GM19463 (cell line): ENCODE results near the gene UBAC1.

Experiments
- ATAC-seq: cut with Tn5 transposase; IDR thresholded peaks from one replicate; pipeline ENCODE4 v1.9.1; 2021; ENCODE audit warnings: mild to moderate bottlenecking, moderate library complexity; ENCODE audit not compliant: unreplicated experiment

The UBAC1 gene

DNA sequence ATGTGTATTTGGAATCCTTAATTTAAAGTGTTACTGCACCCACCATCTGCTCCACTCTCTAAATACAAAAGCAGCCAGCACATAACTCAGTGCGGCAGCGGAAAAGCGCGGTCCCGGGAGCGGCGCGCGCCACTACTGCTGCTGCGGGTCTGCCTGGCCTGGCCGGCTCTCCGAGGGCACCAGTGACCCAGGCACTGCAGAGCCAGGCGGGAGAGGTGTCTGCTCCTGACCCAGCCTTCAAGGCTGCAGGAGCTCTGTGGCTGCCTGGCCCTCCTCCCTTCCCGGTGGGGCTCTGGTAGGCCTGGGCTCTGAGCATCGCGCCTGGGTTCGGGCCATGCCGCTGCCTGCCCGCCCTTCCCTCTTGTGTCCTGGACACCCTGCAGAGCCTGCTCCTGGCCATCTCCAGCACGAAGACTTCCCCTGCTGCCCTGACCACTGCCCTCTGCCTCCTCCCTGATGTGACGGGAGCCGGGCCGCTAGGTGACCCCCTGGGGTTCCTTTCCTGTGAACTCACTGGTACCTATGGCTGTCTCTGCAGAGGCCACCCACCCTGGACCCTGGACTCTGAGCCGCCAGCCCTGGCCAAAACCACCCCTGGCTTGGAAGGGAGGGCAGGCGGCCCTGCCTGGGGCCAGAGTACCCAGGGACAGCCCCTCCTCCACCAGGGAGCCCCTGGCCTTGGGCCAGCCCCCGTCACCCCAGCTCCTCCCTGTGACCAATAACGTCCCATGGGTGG lies 32.8 kb upstream of the UBAC1 start:
- no peak for ATAC-seq

DNA sequence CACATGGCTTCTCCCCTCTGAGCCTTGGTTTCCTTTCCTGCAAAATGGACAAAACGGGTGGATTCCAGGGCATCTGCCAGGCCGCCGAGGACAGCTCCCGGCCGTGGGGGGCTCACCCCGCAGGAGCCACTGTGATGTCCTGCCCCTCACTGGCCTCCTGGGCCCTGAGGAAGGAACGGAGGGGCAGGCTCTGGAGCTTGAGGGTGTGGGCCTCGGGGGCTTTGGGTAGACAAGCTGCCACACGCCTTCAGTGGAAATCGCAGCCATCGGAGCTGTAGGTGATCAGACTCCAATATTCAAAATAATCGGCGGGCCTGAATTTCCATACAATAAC lies 32.2 kb upstream of the UBAC1 start:
- no peak for ATAC-seq

DNA sequence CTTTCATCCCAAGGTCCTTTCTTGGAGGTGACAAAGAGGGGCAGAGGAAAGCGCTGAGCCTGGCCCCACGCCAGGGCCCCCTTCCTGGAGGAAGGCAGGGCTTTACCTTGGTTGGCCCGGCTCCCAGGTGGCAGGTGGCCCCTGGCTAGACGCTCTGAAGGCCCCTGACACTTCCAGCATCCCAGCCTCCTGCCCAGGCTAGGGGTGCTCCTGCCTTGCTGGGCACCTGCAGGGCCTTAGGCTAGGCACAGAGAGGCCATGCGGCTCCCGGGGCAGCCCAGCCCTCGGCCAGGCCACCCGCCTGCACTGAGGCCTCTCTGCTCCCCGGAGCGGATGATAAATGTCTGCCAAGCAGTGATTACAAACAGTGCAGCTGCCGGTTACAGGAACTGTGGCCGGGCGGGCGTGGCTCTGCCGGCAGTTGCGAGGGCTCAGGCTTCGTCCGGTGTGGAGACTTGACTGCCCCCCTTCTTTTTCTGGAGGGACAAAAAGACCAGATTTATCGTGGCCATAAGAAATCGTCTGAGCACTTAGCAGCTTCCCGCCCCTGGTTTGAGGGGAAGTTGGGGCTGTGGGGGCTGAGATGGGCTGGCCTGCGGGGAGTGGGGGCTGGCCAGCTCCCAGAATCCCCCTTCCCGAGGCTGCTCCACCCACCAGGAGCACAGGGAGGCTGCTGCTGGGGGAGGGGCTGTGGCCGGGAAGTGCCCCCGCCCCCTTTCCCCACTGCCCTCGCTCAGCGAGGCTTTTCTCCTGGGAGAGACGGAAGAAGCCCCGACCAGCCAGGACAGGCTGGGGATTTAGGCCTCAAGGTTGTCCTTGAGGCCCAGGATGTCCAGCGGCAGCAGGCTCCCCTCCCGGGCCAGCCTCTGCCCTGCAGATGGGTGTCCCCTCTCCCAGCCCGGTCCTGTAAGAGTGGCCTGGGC lies 31.6 kb upstream of the UBAC1 start:
- ATAC-seq: no peak

DNA sequence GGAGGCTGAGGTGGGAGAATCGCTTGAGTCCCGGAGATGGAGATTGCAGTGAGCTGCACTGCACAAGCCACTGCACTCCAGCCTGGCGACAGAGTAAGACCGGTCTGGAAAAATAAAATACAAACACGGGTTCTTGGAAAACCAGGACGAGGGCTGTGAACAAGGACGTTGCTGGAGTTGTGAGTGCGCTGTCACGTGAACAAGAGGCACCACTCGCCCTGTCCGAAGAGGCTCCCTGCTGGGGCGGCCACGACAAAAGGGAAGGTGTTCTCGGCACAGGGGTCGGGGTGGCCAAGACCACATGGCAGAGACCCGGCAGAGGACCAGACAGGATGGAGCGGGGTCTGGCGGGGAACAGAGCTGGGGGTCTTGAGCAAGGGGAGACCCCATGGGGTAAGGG lies 30.6 kb upstream of the UBAC1 start:
- ATAC-seq: no peak

DNA sequence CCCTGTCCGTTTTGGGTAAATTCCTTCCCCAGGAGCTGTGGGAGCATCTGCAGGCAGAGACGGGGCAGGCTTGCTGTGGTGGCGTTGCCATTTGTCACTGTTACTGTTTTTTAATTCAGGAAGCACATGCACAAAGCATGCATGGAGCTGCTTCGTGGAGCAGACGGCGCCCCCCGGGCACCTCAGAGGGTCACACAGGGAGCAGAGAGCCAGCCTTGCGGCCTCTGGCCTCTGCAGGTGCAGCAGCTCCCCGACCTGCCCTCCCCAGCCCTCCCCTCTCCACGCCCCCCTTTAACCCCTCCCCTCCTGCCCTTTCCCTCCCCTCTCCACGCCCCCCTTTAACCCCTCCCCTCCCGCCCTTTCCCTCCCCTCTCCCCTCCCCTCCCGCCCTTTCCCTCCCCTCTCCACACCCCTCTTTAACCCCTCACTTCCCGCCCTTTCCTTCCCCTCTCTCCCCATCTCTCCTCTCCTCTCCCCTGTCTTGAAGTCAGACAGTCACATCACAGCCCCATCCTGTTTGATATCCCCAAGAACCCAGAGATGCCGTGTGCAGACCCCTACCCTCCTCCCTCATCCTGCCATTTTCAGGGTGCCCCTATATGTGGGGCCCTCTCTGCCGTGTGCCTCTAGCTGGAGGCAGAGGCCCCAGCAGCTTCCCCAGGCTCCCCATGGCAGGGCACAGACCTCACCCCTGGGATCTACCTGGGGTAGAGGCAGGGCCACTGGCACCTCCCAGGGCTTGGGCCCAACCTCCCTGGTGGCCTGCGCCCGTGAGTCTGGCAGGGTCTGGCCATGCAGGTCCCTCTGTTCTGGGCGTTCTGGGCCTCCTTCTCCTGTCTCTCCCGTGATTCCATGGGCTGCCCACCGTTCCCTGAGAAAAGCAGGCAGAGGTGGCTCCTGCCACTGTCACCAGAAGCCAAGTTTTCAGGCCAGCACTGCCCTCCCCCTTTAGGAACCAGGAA lies 29.6 kb upstream of the UBAC1 start:
- ATAC-seq: no peak

DNA sequence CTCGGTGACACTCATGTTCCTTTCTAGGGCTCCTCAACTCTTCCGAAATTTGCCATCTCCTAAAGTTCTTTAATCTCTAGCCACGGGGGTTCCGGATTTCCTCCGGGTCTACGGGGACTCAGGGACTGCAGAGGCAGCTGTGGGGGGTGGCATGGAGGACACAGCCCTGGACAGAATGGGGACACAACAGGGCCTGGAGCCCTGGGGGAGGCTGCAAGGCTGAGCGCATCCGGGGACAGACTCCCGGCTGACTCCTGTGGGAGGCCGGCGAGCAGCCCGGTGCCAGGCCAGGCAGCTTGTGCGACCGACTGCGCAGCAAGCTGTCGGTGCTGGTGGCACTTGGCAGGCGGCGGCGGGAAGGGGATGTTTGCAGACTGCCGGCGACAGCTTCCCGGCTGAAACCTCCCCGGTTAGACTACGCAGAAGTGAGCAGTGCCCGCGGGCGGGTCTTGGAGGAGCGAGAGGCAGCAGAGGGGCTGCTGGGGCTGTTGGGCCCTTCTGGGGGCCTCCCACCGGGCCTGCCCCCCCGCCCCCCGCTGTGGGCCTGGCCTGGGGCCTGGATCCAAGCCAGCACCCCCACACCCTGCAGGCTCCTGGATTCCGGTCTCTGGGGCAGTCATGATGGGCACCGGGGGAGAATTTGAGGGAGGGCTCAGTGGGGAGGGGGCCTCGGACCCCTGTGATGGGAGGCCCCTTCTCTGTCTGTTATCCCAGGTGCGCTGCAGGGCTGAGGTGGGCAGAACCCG lies 28.7 kb upstream of the UBAC1 start:
- no peak for ATAC-seq

DNA sequence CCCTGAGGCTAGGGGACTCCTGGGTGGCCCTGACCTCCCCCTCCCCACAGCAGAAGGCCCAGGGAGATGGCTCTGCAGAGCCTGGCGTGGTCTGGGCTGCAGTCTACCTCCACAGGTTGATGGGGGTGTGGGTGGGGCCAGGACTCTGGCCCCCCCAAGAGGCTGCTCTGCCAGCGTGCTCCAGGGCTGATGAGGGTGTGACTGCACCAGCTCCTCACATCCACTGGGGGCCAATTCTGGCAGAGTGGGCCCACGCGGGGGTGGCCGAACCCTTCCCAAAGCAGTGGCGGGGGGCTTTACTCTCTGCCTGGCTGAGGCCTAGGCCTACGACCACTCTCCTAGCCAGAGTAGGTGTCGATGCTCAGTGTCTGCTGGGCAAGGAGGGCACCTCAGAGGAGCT lies 28.0 kb upstream of the UBAC1 start:
- no peak for ATAC-seq

DNA sequence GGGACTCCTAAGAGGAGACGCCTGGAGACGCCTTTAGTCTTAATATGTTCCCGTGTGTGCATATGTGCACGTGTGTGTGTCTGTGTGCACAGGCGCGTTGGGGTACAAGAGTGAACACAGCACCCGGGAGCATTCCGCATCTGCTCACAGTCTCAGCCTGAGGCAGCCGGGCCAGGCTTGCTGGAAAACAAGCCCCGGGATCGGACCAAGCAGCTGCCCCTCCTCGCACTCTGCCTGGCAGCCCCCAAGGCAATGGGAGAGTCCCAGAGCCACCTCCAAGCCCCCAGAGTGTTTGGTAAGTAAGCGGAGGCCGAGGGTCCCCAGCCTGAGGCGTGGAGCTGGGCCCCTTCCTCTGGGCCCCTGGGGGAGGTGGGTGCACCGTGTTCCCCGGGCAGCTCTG lies 27.3 kb upstream of the UBAC1 start:
- ATAC-seq: no peak

DNA sequence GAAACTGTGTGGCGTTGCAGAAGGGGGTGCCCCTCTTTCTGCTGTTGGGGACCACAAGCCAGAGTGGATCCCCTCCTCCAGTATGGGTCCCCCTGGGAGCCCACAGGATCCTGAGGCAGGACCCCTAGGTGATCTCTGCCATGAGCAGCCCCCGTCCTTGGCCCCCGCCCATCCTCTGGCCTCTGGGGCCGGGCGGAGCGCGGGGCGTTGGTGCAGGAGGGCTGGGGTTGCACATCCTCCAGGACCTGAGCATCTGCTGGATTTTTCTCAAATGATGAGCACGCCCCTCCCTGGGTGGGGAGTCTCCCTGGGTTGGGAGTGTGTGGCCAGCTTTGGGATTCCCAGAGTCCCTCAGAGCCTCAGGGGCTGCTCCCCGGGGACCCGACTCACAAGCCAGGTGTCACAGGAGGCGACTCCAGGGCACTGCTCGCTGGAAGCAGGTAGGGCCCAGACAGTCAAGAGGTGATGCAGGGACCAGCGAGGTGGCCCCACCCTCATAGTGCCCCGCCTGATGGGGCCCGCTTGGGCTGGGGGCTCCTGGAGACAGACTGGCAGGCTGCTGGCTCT lies 26.7 kb upstream of the UBAC1 start:
- ATAC-seq: no peak

DNA sequence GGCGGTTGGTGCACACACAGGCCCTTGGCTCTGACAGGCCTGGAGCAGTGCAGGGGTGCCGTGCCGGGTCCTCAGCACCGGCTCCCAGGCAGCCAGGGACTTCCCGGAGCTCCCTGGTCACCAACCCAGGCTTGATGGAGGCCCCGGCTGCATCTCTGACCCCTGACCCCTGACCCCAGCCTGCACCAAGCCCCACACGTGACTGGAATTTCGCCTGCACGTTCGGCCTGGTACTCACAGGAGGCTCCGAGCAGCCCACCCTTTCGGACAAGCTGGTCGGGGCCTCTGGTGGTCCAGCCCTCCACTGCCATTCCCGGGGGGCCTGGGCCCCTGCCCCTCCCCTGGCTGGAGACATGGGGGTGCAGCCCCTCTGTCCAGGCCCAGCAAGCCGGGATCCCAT lies 25.4 kb upstream of the UBAC1 start:
- ATAC-seq: no peak

DNA sequence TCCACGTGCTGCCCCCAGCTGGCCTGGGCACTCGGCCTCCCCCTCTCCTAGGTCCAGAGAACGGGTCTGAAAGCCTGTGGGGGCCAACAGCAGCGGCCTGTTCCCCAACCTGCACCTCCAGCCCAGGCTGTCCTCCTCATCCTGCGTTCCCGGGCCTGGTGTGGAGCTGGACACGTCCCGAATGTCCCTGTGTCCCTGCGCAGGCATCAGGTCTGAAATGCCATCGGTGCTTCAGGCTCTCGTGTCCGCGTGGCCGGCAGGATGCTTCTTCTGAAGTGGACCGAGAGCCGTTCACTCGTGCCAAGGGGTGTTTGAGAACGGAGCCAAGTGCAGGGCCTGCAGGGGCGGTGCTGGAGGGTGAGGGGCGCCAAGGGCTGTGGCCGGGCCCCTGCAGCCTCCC lies 24.7 kb upstream of the UBAC1 start:
- no peak for ATAC-seq

DNA sequence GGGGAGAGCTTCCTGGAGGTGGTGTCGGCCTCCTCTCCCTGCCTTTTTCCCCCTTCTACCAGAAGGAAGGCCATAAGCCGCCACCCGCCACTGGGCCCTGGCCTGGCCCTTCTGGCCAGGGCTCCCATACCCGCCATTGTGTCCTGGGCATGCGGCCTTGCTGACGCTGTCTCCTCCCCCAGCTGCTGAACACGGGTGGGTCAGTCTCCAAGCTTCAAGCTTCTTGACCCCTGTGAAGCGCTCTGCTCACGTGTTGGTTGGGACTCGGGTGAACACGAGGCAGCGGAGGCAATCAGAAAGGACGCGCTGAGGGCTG lies 24.2 kb upstream of the UBAC1 start:
- ATAC-seq: no peak

DNA sequence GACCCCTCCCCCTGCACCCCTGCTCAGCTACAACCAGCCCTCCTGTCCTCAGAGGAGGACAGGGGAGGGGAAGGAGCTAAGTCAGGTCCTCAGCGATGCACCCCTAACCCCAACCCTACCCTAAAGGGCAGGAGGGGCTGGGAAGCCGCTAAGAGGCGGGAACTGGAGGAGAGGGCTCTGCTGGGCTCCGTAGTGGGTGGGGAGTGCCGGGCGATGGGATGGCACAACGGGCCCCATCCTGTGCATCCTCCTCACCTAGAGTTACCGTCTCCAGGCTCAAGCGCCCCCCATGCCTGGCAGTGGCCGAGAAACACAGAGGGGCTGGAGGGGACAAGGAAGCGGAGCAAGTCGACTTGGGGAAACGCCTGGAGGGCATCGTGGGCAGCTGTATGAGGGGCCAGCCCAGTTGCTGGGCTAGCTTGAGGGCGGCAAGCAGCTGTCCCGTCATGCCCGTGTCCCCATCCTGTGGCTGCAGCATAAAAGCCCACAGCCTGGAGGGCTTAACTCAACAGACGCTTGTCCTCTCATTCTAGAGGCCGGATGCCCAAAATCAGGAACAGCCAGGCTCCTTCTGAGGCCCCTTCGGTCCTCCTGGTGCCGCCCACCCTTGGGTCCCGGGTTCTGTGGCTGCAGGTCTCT lies 23.0 kb upstream of the UBAC1 start:
- ATAC-seq: no peak

DNA sequence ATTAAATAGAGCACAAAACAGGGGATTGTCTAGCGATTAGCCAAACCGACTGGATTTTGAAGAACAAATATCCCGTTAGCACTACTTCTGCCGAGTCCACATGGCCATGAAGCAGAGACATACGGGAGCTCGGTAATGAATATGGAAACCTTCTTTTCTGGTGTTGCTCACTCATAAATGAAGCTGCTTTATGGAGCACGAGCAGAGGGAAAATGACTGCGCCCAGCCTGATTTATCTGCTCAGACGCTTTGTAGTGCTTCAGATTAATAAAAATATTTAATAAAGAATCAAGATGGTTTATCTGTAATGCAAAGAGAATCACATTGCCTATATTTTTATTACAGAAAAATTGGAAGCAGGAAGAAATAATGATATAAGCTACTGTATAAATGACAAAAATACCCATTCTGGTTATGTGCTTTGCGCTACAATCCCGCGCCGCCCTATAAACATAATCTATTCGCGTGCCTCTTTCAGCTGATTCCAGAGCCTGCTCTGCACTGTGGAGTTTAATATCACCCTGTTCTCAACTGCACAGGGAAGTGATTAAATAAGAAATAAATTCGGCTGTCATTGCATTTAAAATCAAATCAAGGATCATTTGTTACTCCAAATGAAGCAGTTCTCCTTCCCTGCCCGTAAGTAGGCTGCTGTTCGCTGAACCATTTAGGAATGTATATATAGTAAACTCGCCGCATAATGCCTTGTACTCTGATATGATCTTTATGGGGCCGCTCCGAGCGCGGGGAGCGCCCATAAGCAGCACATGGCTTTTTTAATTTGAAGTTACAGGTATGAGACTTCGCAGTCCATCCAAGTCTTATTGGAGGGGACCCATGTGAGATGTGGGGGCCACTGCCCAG lies 22.3 kb upstream of the UBAC1 start:
- no peak for ATAC-seq

DNA sequence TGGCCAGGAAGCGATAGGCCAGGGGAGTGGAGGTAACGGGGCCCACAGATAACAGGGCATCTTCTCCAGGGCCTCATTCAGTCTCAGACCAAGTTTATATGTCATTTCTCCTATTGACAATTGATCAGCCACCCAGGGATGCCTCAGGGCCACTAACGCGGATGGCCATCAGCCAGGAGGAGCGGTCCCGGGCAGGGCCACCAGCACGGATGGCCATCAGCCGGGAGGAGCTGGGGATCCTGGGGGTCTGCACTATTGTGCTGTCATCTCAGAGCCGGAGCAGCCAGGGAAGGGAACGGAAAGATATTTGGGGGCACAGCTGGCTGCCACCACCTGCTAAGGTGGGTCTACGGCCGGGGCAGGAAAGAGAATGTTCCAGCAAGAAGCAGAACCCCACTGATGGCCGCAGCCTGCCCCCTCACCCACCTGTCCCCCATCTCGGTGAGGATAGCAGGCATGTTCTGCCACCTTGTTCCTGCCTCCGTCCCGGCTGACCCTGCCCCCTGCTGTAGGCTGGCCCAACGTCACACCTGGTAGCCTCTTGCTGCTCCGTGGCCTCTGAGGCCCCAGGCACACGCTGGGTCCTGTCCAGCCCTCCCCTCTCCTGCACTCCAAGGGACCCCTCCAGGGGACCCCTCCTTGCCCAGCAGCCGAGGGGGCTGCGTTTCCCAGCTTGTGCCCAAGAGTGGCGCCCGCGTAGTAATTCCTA lies 21.5 kb upstream of the UBAC1 start:
- no peak for ATAC-seq

DNA sequence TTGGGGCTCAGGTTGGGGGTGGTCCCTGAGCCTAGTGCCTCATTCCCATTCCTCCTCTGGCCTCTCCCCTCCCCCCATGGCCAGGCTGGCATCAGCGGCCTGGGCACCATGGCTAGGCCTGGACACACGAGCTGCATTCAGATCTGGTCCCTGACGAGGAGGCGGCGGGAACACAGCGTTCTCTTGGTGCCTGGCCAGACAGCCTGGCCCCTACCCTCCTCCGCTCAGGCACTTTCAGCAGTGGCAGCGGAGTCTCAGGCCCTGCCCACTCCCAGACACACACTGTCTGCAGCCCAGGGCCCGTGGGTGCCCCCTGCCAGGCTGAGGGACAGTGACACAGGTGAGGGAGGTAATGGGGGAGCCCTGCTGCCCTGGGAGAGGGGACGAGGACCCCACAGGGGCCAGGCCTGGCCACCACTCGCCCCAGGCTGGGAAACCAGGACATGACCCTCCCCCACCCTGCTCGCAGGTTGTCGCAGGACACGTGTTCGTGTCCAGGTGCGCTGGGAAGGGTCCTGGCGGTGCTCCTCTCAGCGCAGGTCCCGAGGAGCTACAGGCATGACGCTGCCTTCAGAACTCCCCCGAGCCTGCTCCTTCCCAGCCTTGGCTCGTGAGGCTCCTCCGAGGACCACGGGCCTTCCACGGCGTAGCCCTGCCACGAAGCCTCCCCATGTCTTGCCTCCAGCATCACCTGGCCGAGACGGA lies 19.9 kb upstream of the UBAC1 start:
- no peak for ATAC-seq

DNA sequence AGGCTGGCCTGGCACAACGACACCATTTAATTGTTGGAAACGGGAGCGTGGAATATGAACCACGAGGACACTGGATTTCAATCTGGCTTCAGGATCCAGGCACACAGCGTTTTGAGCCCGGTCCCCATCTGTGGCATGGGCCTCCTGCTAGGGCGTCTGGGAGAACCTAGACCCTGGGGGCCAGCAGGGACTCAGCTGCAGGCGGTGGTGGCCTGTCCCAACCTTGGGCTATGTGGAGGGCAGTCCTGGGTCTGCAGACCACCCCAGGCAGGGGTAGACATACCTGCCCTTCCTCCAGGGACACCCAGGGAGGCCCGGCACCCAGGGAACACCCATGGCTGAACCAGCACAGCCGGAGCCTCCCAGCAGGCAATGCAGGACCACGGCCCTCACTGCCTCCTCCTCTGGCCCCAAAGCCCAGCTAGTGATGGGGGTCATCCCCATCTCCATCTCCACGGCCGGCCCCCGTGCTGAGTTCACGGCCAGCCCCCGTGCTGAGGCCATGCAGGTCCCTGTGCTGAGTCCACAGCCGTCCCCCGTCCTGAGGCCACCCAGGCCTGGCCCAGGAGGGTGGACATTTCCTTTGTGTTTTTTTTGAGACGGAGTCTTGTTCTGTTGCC lies 18.5 kb upstream of the UBAC1 start:
- ATAC-seq: no peak
